NCI-H2171 (cell line): ENCODE data around the gene PRAMEF5.
"Not testable (repeated sequence)": the region's sequence is repeated elsewhere in the genome, so short reads cannot be mapped to it uniquely, and the experiment has no call there.

Experiments
- DNase-seq: peaks from one replicate; lab custom pipeline; 2025; lab: John Stamatoyannopoulos, UW

PRAMEF5 gene

GRCh38 chr1:13253898-13254297 is at the start of gene PRAMEF5:
TSS of gene PRAMEF5 (plus strand) at chr1:13254198. CDS start at chr1:13259269, 5,071 bp downstream.
- not testable (repeated sequence) for DNase-seq

DNA sequence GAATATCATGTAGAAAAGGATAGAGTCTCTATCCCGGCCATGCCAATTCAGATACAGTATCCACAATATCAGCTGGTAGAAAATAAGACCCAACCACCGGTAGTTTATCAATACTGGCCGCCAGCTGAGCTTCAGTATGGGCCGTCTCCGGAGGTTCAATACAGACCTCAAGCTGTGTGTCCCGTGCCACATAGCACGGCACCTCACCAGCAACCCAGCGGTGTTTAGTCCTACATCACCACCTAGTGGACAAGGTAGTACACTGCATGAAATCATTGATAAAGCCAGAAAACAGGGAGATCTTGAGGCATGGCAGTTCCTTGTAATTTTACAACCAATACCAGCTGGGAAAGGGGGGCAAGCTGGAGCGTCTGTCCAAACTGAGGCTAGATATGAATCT is 45.3 kb upstream of the PRAMEF5 start:
- DNase-seq, result not testable (repeated sequence)

GRCh38 chr1:13216619-13217018 is 37.4 kb upstream of the PRAMEF5 start:
- DNase-seq, result not testable (repeated sequence)

DNA sequence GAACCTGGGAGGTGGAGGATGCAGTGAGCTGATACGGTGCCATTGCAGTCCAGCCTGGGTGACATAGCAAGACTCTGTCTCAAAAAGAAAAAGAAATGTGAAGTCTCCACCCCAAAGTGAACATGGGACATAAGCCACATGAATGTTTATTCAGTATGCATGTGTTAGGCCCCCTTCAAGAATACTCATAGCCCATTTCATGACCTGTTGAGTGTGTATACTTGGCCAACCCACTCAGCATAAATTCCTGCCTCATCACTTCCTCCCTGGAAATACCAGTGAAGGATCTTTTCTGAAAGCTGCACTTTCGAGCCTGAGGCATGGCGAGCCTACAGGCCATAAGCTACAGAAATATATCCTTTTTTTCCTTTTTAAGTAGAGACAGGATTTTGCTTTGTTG is 34.8 kb upstream of the PRAMEF5 start:
- DNase-seq, result not testable (repeated sequence)

DNA sequence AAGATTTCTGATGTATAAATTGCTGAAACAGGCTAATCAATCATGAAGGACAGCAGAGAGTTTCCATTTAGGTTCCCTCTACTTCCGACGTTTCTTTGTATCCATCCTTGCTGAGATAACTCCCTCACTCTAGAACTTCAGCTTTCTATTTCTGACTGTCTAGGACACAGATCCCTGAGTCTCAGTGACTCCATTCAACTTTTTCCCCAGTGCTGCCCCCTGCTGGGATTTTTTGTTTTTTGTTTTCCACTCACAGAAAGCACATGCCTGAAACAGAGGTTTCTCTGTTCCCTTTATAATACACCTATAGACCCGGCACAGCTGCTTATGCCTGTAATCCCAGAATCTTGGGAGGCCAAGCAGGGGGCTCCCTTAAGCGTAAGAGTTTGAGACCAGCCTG is 31.2 kb upstream of the PRAMEF5 start:
- DNase-seq, result not testable (repeated sequence)

DNA sequence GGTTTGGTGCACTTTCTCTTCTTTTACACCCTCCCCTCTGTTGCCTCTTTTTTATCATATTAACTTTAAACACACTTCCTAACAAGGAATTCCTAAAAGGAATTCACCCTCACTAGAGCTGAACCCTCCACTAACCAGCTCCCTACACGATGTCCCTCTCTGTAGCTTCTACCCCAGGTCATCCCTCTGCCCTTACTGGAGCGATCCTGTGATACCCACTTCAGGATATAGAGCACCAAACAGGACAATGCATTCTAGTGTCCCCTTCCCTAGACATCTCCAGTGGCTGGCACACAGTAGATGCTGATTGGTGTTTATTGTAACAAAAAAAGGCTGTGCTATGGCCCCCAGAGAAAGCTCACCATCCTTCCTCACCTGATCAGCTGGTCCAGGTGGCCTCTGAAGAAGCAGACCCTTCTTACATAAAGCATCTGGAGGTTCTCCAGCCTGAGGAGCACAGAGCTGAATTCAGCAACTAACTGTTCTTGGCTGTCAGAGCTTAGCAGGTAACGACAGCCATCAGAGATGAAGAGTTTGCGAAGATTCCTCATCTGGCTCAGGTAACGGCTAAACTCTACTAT is 29.4 kb upstream of the PRAMEF5 start:
- DNase-seq, result no peak

- DNase-seq, result not testable (repeated sequence)
These were observed 28.3 kb upstream of the PRAMEF5 start, which contains the start of gene PRAMEF18 for GRCh38 chr1:13225675-13226204. TSS of gene PRAMEF18 (minus strand) at chr1:13226154. CDS start at chr1:13226106, 48 bp downstream.

DNA sequence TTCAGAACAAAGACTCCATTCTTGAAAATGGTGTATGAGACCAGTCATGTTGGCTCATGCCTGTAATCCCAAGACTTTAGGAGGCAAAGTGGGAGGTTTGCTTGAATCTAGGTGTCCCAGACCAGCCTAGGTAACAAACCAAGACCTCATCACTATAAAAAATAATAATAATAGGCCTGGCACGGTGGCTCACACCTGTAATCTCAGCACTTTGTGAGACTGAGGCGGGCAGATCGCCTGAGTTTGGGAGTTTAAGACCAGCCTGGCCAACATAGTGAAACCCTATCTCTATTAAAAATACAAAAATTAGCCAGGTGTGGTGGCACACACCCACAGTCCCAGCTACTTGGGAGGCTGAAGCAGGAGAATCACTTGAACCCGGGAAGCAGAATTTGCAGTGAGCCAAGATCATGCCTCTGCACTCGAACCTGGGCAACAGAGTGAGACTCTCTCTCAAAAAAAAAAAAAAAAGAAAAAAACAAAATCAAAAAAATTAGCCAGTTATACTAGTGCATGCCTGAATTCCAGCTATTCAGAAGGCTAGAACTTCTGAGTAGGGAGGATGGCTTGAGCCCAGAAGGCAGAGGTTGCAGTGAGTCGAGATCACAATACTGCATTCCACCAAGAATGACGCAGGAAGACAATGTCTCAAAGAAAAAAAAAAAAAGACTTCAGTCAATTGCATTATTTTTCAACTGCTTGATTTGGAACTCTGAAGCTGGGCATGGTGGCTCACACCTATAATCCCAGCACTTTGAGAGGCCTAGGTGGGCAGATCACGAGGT is 26.5 kb upstream of the PRAMEF5 start:
- DNase-seq, result not testable (repeated sequence)

DNA sequence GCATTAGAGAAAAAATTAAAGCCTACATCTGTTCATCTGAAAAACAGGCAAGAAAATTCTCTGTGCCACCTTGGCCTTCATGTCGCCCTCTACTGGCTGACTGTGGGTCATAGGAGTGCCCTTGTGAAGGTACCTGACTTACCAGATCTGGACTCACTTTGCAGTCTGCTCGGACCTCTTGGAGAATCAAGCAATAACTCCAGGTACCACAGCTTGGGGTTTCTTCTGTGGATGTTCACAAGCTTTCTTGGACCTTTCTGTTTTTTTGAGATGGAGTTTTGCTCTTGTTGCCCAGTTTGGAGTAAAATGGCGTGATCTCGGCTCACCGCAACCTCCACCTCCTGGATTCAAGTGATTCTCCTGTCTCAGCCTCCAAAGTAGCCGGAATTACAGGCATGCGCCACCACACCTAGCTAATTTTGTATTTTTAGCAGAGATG is 25.6 kb upstream of the PRAMEF5 start:
- DNase-seq, result no peak

DNA sequence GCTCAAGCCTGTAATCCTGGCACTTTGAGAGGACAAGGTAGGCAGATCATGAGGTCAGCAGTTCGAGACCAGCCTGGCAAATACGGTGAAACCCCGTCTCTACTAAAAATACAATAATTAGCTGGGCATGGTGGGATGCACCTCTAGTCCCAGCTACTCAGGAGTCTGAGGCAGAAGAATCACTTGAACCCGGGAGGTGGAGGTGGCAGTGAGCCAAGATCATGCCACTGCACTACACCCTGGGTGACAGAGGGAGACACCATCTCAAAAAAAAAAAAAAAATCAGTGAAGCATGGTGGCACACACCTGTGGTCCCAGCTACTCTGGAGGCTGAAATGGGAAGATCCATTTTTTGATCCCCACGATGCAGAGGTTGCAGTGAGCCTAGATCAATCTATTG is 23.9 kb upstream of the PRAMEF5 start:
- not testable (repeated sequence) for DNase-seq

DNA sequence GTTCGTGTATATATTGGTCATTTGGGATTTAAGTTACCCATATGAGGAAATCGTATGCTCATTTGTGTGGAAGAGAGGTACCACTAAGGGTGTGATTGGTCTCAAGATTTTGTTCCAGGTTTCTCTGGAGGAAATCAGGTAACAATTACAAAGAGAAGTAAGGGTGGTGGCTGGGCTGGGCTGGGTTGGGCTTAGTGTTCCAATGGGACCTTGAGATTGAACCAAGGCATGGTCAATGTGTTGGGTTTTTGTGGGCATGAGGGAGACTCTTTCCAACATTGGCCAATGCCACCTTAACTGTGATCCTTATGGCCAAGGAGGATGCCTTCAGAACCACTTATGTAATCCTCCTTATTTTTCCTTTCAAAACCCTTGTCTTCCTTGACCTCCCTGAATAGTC is 23.4 kb upstream of the PRAMEF5 start:
- not testable (repeated sequence) for DNase-seq

DNA sequence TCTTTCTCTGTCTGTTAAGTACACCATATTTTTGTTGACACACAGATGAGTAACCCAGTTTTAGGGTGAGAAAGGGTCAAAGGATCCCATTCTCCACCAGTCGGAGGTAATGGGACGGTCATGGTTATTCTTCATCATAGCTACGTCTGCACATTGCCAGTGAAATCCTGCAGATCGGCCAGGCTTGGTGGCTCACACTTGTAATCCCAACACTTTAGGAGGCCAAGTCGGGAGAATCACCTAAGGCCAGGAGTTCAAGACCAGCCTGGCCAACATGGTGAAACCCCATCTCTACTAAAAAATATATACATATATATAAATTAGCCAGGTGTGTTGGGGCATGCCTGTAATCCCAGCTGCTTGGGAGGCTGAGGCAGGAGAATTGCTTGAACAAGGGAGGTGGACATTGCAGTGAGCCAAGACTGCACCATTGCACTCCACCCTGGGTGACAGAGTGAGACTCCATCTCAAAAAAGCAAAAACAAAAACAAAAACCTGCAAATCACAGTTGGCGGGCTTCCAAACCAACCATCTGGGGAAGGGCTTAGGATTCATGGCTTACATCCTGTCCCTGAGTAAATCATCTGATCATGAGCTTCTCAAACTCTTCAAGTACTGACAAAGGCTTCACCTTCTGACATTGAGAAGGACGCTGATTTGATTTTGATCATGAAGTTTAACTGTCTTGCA is 22.8 kb upstream of the PRAMEF5 start:
- not testable (repeated sequence) for DNase-seq

GRCh38 chr1:13232056-13232455 is 21.9 kb upstream of the PRAMEF5 start:
- not testable (repeated sequence) for DNase-seq

DNA sequence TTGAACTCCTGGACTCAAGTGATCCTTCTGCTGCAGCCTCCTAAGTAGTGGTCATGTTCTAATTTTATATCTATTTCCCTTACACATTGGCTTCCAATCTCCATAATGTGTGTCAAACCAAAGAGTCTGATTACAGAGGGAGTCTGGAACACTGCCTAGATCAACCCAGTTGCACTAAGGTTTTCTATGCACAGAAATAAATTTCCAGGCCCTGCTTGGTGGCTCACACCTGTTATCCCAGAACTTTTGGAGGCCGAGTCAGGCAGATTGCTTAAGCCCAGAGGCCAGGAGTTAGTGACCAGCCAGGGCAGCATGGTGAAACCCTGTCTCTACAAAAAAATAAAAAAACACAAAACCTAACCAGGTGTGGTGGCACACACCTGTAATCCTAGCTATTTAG is 19.9 kb upstream of the PRAMEF5 start:
- not testable (repeated sequence) for DNase-seq

GRCh38 chr1:13237572-13237971 is 16.4 kb upstream of the PRAMEF5 start:
- DNase-seq, result not testable (repeated sequence)

GRCh38 chr1:13239633-13240032 is 14.4 kb upstream of the PRAMEF5 start:
- DNase-seq, result not testable (repeated sequence)

GRCh38 chr1:13243536-13244263 is 10.3 kb upstream of the PRAMEF5 start:
- DNase-seq, result not testable (repeated sequence)

DNA sequence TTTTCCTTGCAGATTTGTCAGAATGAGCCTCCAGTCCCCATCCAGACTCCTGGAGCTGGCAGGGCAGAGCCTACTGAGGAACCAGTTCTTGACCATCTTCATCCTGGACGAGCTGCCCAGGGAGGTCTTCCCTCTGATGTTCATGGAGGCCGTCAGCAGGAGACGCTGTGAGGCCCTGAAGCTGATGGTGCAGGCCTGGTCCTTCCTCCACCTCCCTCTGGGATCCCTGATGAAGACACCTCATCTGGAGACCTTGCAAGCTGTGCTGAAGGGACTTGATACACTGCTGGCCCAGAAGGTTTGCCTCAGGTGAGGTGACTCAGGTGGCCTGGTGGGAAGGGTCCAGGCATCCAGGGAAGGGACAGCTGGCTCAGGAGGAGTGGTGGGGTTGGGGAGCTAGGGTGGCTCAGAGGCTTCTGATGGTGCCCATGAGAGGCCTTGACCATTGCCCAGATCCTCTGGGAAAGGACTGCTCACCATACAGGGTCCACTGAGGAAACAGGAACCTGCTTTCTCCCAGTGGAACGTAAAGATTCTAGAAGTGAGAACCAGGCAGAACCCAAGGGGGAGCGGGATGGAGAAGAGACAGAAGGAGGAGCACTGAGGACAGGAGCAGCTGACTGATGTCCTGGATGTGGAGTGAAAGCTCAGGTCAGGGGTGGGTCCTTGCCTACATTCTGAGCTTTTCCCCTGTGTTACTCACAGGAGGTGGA is 8.0 kb upstream of the PRAMEF5 start:
- not testable (repeated sequence) for DNase-seq

DNA sequence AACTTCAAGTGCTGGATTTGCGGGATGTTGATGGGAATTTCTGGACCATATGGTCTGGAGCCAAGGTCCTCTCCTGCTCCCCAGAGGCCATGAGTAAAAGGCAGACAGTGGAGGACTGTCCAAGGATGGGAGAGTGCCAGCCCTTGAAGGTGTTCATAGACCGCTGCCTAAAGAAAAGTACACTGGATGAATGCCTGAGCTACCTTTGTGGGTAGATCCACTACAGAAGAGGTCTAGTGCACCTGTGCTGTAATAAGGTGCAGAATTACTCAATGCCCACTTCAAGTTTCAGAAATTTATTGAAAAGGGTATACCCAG is 7.5 kb upstream of the PRAMEF5 start:
- DNase-seq, result not testable (repeated sequence)

DNA sequence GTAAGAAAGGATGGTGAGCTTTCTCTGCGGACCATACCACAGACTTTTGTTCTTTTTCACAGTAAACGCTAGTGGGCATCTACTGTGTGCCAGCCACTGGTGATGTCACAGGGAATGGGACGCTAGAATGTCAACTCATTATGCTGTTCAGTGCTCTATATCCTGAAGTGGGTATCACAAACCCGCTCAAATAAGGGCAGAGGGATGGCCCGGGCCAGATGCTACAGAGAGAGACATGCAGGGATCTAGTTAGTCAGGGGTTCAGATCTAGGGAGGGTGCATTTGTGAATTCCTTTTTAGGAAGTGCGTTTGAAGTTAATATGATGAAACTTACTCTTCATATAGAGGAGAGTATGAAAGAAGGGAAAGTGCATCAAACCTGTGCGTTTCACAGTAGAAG is 6.9 kb upstream of the PRAMEF5 start:
- not testable (repeated sequence) for DNase-seq

DNA sequence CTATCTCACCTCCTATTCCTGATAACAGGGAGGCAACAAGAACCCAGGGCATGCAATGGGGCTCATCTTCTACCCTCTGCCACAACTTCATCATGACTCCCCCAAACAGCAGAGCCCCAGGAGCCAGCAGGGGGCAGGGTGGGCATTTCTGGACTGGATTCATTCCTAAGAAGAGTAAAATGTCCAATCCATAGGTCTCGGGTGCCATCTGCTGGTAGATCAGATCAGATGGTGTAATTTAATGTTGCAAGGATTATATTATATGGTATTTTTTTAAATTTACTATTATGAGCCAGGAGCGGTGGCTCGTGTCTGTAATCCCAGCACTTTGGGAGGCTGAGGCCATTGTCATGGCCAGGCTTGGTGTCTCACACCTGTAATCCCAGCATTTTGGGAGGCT is 11.1 kb downstream of the PRAMEF5 start:
- not testable (repeated sequence) for DNase-seq
